H1 (cell line): Measurements from ENCODE around the gene GGT6. TPM values are rescaled to one million over a fixed set of nuclear protein-coding genes. Genes with fewer than 3 reads are reported as not detected.

Experiments
- CTCF ChIA-PET: fragments of 300-600 bp; sonication (Branson Sonifier 250); formaldehyde crosslinking; loops from one replicate; lab custom pipeline; 2021; ENCODE audit not compliant: partially characterized antibody; lab: Charles Lee
- POLR2A ChIA-PET: fragments of 300-600 bp; sonication (Branson Sonifier 250); formaldehyde crosslinking; loops from one replicate; lab custom pipeline; 2021; ENCODE audit warnings: inconsistent platforms; ENCODE audit not compliant: partially characterized antibody; lab: Charles Lee
- DNase-seq, 2 experiments: peaks; one replicate each; pipeline versions ENCODE4 v3.0.0 to v3.0.0-alpha.2; 2010 to 2022; ENCODE audit warnings: low spot score in 2 of 2, low read depth in 1 of 2, mixed read lengths in 1 of 2
- FAIRE-seq: peaks from 2 replicates; lab custom pipeline; 2011; peaks lifted over from hg19 to GRCh38; lab: Jason Lieb, UNC
- H2AFZ ChIP-seq: 2 replicates; pipeline ENCODE4 v1.8.1; 2012; ENCODE audit warnings: low read length, inconsistent platforms
- H2AK5ac ChIP-seq: 2 replicates; pipeline ENCODE4 v1.6.1; 2013; ENCODE audit warnings: low read depth, low read length
- H2BK120ac ChIP-seq: replicated peaks from 2 replicates; pipeline ENCODE3; 2013; ENCODE audit warnings: low read depth, low read length, inconsistent platforms
- H2BK12ac ChIP-seq: 2 replicates; pipeline ENCODE4 v1.6.1; 2013; ENCODE audit warnings: low read depth, low read length
- H2BK15ac ChIP-seq: 2 replicates; pipeline ENCODE4 v1.6.1; 2013; ENCODE audit warnings: low read length
- H2BK20ac ChIP-seq: 2 replicates; pipeline ENCODE4 v1.6.1; 2013; ENCODE audit warnings: low read length
- H2BK5ac ChIP-seq: 2 replicates; pipeline ENCODE4 v1.6.1; 2013; ENCODE audit warnings: low read depth, low read length
- H3K14ac ChIP-seq: 2 replicates; pipeline ENCODE4 v1.6.1; 2013; ENCODE audit warnings: inconsistent platforms; ENCODE audit not compliant: insufficient read length
- H3K18ac ChIP-seq: 2 replicates; pipeline ENCODE4 v1.6.1; 2013; ENCODE audit warnings: low read length; ENCODE audit errors: extremely low read depth
- H3K23ac ChIP-seq: 2 replicates; pipeline ENCODE4 v1.6.1; 2013; ENCODE audit warnings: inconsistent platforms; ENCODE audit not compliant: insufficient read length
- H3K23me2 ChIP-seq: 2 replicates; pipeline ENCODE4 v1.6.1; 2013; ENCODE audit warnings: low read depth, low read length
- H3K27ac ChIP-seq: 2 replicates; pipeline ENCODE4 v1.6.1; 2011; ENCODE audit warnings: low read depth, low read length, inconsistent platforms
- H3K27me3 ChIP-seq, 4 experiments: replicated peaks in 1 of 4; 1 replicate in 1 of 4; 2 replicates in 3 of 4; pipeline versions ENCODE4 v1.6.1 to v1.8.1; 2011 to 2013; ENCODE audit warnings: low read length in 3 of 4, mild to moderate bottlenecking in 3 of 4, inconsistent platforms in 2 of 4, mixed read lengths in 2 of 4, moderate library complexity in 1 of 4; ENCODE audit not compliant: control insufficient read depth in 3 of 4, insufficient read depth in 3 of 4; ENCODE audit errors: extremely low read depth in 1 of 4
- H3K36me3 ChIP-seq, 4 experiments: 2 replicates each; pipeline versions ENCODE4 v1.6.1 to v1.8.1; 2011 to 2013; ENCODE audit warnings: mild to moderate bottlenecking in 4 of 4, low read length in 3 of 4, moderate library complexity in 2 of 4, control low read depth in 1 of 4, inconsistent platforms in 1 of 4; ENCODE audit not compliant: insufficient read depth in 4 of 4, control insufficient read depth in 2 of 4
- H3K4ac ChIP-seq: replicated peaks from 2 replicates; pipeline ENCODE3; 2013; ENCODE audit warnings: low read length, low read depth, mixed read lengths, inconsistent platforms; ENCODE audit not compliant: insufficient read length
- H3K4me1 ChIP-seq, 4 experiments: replicated peaks in 1 of 4; 1 replicate in 1 of 4; 2 replicates in 3 of 4; pipeline versions ENCODE4 v1.6.1 to v1.8.1; 2011 to 2013; ENCODE audit warnings: low read length in 3 of 4, inconsistent platforms in 2 of 4, mixed read lengths in 1 of 4; ENCODE audit not compliant: insufficient read depth in 4 of 4, control insufficient read depth in 3 of 4
- H3K4me2 ChIP-seq, 2 experiments: 2 replicates each; pipeline versions ENCODE4 v1.6.1 to v1.8.1; 2011 to 2013; ENCODE audit warnings: low read depth in 2 of 2, low read length in 2 of 2, control low read depth in 1 of 2, inconsistent platforms in 1 of 2, mild to moderate bottlenecking in 1 of 2; ENCODE audit not compliant: insufficient read depth in 1 of 2
- H3K4me3 ChIP-seq, 4 experiments: fragments of 200-600, 300-600 bp in 1 of 4; sonication (generic), shearing (Covaris generic), sonication (Bioruptor Twin) in 1 of 4; 2 replicates each; pipeline versions ENCODE4 v1.5.1 to v1.8.1; 2011 to 2016; ENCODE audit warnings: low read length in 4 of 4, low read depth in 3 of 4, control low read depth in 2 of 4, inconsistent platforms in 2 of 4, mild to moderate bottlenecking in 2 of 4, mixed read lengths in 1 of 4, moderate library complexity in 1 of 4; ENCODE audit not compliant: insufficient read depth in 2 of 4; ENCODE audit errors: extremely low read depth in 1 of 4
- H3K56ac ChIP-seq: replicated peaks from 2 replicates; pipeline ENCODE3; 2013; ENCODE audit warnings: low read depth, mild to moderate bottlenecking, mixed read lengths, low read length, inconsistent platforms; ENCODE audit not compliant: insufficient read length
- H3K79me1 ChIP-seq: 2 replicates; pipeline ENCODE4 v1.6.1; 2013; ENCODE audit warnings: low read depth, low read length, control low read depth
- H3K79me2 ChIP-seq, 2 experiments: 2 replicates each; pipeline versions ENCODE4 v1.6.1 to v1.8.1; 2012 to 2013; ENCODE audit warnings: low read length in 2 of 2, mild to moderate bottlenecking in 2 of 2, inconsistent platforms in 1 of 2; ENCODE audit not compliant: insufficient read depth in 2 of 2, control insufficient read depth in 1 of 2
- H3K9ac ChIP-seq, 4 experiments: replicated peaks in 1 of 4; 1 replicate in 1 of 4; 2 replicates in 3 of 4; pipeline versions ENCODE4 v1.6.1 to v1.8.1; 2011 to 2013; ENCODE audit warnings: low read depth in 3 of 4, low read length in 3 of 4, control low read depth in 2 of 4, mild to moderate bottlenecking in 2 of 4, moderate library complexity in 2 of 4, inconsistent platforms in 1 of 4; ENCODE audit errors: extremely low read depth in 1 of 4
- H3K9me3 ChIP-seq, 2 experiments: 2 replicates each; pipeline versions ENCODE4 v1.6.1 to v1.8.1; 2012 to 2013; ENCODE audit warnings: mild to moderate bottlenecking in 2 of 2, moderate library complexity in 2 of 2, control low read depth in 1 of 2, inconsistent platforms in 1 of 2, low read depth in 1 of 2, low read length in 1 of 2, mixed read lengths in 1 of 2; ENCODE audit not compliant: insufficient read depth in 2 of 2
- H4K20me1 ChIP-seq, 2 experiments: replicated peaks in 1 of 2; 2 replicates each; pipeline versions ENCODE3 to v1.8.1; 2011 to 2013; ENCODE audit warnings: inconsistent platforms in 2 of 2, low read length in 2 of 2, mild to moderate bottlenecking in 1 of 2; ENCODE audit not compliant: insufficient read depth in 2 of 2, control insufficient read depth in 1 of 2
- H4K5ac ChIP-seq: 2 replicates; pipeline ENCODE4 v1.6.1; 2013; ENCODE audit warnings: low read length, low read depth, mixed read lengths, inconsistent platforms; ENCODE audit not compliant: insufficient read length
- H4K8ac ChIP-seq: 2 replicates; pipeline ENCODE4 v1.8.0; 2013; ENCODE audit warnings: mild to moderate bottlenecking, moderate library complexity, low read length, inconsistent platforms; ENCODE audit not compliant: insufficient read depth; ENCODE audit errors: extremely low read depth
- H4K91ac ChIP-seq: replicated peaks from 2 replicates; pipeline ENCODE3; 2013; ENCODE audit warnings: low read length, mixed read lengths, inconsistent platforms; ENCODE audit not compliant: insufficient read length
- EZH2 ChIP-seq: fragments of 200-600 bp; sonication (generic); IDR thresholded peaks from 2 replicates; pipeline ENCODE4 v1.7.1; 2012; ENCODE audit warnings: low read depth, mild to moderate bottlenecking, moderate library complexity, low read length, inconsistent platforms; ENCODE audit not compliant: severe bottlenecking
- PHF8 ChIP-seq: fragments of 200-600 bp; sonication (generic); conservative IDR thresholded peaks from 2 replicates; pipeline ENCODE4 v1.7.1; 2012; ENCODE audit warnings: low read depth, mild to moderate bottlenecking, inconsistent platforms, low read length, moderate library complexity
- SIX5 ChIP-seq: IDR thresholded peaks from 2 replicates; pipeline ENCODE4 v1.6.1; 2011; ENCODE audit warnings: mild to moderate bottlenecking, low read depth, low read length
- SP2 ChIP-seq: IDR thresholded peaks from 2 replicates; pipeline ENCODE4 v1.6.1; 2012; ENCODE audit warnings: mild to moderate bottlenecking, low read length, inconsistent platforms
- TAF1 ChIP-seq: IDR thresholded peaks from 2 replicates; pipeline ENCODE4 v1.6.1; 2011; ENCODE audit warnings: mild to moderate bottlenecking, low read depth, low read length
- WGBS, 2 experiments: shearing (Covaris generic) in 1 of 2; methylation state at CpG; one replicate each; pipeline versions ENCODE4 v1.1.6 to v1.1.7; 2013 to 2015; ENCODE audit warnings: low lambda C conversion rate in 2 of 2, mixed read lengths in 2 of 2, inconsistent platforms in 1 of 2, low coverage in 1 of 2, missing lambda C conversion rate in 1 of 2; ENCODE audit not compliant: insufficient replicate concordance in 2 of 2, insufficient coverage in 1 of 2, insufficient read length in 1 of 2; ENCODE audit errors: extremely low coverage in 1 of 2, missing lambda C conversion rate in 1 of 2; 5-methylcytosine and 5-hydroxymethylcytosine counted together
- polyA plus RNA-seq, 7 experiments: library from polyadenylated mRNA; depleted of rRNA in 3 of 7; stranded (reverse) in 5 of 7; unstranded in 2 of 7; fragments of >200 nt in 5 of 7; fragments of 200-250 nt in 2 of 7; gene quantifications; 1 replicate in 5 of 7; 2 replicates in 1 of 7; 4 replicates in 1 of 7; pipeline versions ENCODE4 v1.2.1 to v1.2.3, GENCODE V29; 2011 to 2013; ENCODE audit warnings: missing spikeins in 2 of 7, mixed read lengths in 2 of 7
- total RNA-seq: library from RNA; stranded (reverse); fragmentation: NEBNext Ultra II Directional; extraction: Animal tissue kit (Norgen Biotek cat#: 25700); gene quantifications from 2 replicates; pipeline ENCODE4 v1.2.1, GENCODE V29; 2021

The GGT6 gene
- total and polyA plus RNA-seq, 2 of the 8 experiments (the other 6 are each of a cell fraction or from before 2014, with no cell fraction given), result 0.18 TPM; not detected in 1

DNA sequence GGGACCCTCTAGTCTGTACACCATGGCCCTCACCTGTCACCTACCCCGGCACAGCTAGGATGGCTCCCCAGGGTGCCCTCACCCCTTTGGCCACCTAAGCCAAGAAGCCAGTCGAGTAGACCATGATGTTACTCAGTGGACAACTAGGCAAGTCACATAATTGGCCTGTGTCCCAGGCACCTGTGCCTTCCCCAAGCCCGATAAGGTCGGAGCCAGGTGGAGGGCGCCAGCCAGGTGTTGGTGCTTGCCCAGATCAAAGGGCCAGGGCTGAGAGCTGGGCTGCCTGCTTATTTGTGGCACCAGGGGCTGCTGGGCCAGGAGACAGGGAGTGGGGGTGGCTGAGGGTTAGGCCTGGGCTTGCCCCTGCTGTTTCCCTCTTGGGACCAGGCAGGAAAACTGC is 44.9 kb downstream of the GGT6 start:
- Histone ChIP-seq H2BK15ac (no peak overlapping the region), H3K9ac (no peak overlapping the region), H2BK5ac (no peak overlapping the region), H3K4me2 (no peak overlapping the region), H3K23me2 (no peaks in the 10 kb centered on the region), H2AFZ (no peak overlapping the region), H3K79me2 (no peaks in the 10 kb centered on the region), H3K56ac (no peak overlapping the region), H2BK120ac (no peak overlapping the region), H4K20me1 (no peaks in the 10 kb centered on the region), H3K4me3 (no peak overlapping the region), H2BK12ac (no peak overlapping the region), H4K91ac (peak overlapping the region; percentile 81), H3K4ac (no peak overlapping the region), H3K14ac (no peak overlapping the region), H3K18ac (no peak overlapping the region; the same call in 1 of the 2 replicates), H3K23ac (no peak overlapping the region), H3K79me1 (no peaks in the 10 kb centered on the region), H3K36me3 (no peaks in the 10 kb centered on the region), H4K5ac (no peak overlapping the region), H2BK20ac (no peak overlapping the region), H3K27me3 (no peaks in the 10 kb centered on the region; a peak in 3 of 7 replicates), H3K27ac (no peak overlapping the region), H3K4me1 (peaks cover 0 to 13% (median 9%) of the 10 kb centered on the region in 4 experiments; a peak in 5 of 7 replicates), H2AK5ac (no peak overlapping the region), H4K8ac (no peak overlapping the region), H3K9me3 (no peaks in the 10 kb centered on the region)
- DNase-seq (no peak), FAIRE-seq (no peak)
- TF ChIP-seq PHF8 (no peak), EZH2 (no peak), SP2 (no peak), SIX5 (no peak), TAF1 (no peak)
- ChIA-PET CTCF (interaction anchor here (0.5 to 1.5 kb wide), 4 partner anchors 14 to 96 kb away, joined by 3 to 5 read pairs (median 4); no protein-coding TSS in a partner anchor), POLR2A (interaction anchor here (37.1 kb wide), 1 partner anchor 31 kb away, joined by 546 read pairs; the partner anchor contains the start of genes GGT6 and MYBBP1A)
- 94% methylated on average over 5 of the region's 5 CpGs; no CpG with 5 or more reads in 1 of the 2 experiments for WGBS, 2 experiments
